Keratinocyte (primary cell): Measurements from ENCODE around the gene NAA11.

Experiments
- EZH2 ChIP-seq: IDR thresholded peaks from one replicate; pipeline ENCODE4 v1.6.1; 2012; ENCODE audit warnings: inconsistent platforms, mild to moderate bottlenecking, low read length, moderate library complexity
- TF ChIP-seq, protein P1 (sequence below), 3 experiments: IDR thresholded peaks in 1 of 3; conservative IDR thresholded peaks in 1 of 3; optimal IDR thresholded peaks in 1 of 3; 2 replicates in 2 of 3; 3 replicates in 1 of 3; pipeline versions ENCODE3 to v1.5.1; 2011; ENCODE audit warnings: low read length in 3 of 3, mild to moderate bottlenecking in 3 of 3, moderate library complexity in 2 of 3, control low read depth in 1 of 3, inconsistent platforms in 1 of 3; ENCODE audit not compliant: insufficient read depth in 2 of 3; ENCODE audit errors: extremely low read depth in 1 of 3

DNA sequence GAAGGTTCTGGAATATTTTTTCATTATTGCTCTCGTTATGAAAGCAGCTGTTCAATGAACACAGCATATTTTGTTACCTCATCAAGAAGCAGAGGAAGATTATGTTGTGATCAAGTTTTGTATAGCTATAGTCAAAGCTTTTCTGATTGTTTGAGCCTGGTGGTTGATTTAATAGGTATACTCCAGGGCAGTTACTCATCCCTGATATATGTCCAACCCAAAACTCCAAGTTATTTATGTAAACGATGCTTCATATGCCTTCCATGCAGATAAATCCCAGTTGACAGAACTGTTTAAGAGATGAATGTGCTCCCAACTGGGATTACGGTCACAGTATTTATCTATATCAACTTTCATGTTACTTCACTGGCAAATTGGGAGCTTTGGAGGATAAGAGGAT, 19.1 kb downstream of the NAA11 start:
- TF ChIP-seq, protein P1, sequence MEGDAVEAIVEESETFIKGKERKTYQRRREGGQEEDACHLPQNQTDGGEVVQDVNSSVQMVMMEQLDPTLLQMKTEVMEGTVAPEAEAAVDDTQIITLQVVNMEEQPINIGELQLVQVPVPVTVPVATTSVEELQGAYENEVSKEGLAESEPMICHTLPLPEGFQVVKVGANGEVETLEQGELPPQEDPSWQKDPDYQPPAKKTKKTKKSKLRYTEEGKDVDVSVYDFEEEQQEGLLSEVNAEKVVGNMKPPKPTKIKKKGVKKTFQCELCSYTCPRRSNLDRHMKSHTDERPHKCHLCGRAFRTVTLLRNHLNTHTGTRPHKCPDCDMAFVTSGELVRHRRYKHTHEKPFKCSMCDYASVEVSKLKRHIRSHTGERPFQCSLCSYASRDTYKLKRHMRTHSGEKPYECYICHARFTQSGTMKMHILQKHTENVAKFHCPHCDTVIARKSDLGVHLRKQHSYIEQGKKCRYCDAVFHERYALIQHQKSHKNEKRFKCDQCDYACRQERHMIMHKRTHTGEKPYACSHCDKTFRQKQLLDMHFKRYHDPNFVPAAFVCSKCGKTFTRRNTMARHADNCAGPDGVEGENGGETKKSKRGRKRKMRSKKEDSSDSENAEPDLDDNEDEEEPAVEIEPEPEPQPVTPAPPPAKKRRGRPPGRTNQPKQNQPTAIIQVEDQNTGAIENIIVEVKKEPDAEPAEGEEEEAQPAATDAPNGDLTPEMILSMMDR (optimal IDR thresholded peaks at IDR 0.05 in 1 of 3, IDR thresholded peaks at IDR 0.05 in 1 of 3, conservative IDR thresholded peaks at IDR 0.05 in 1 of 3; ENCODE audit: extremely low read depth in 1 of 3, insufficient read depth in 2 of 3, low read length in 3 of 3) = no peak
- TF ChIP-seq EZH2 = no peak
